GM18505 (cell line): ENCODE data around the gene SBK2.
A peak's percentile ranks its signal among the peaks of the same experiment; 100 is the strongest.
"Not testable (repeated sequence)": the region's sequence is repeated elsewhere in the genome, so short reads cannot be mapped to it uniquely, and the experiment has no call there.

Experiments
- ATAC-seq: cut with Tn5 transposase; IDR thresholded peaks from one replicate; pipeline ENCODE4 v1.9.1; 2021; ENCODE audit not compliant: unreplicated experiment
- POLR2A ChIP-seq: IDR thresholded peaks from 4 replicates; pipeline ENCODE4 v1.6.1; 2011; ENCODE audit warnings: borderline replicate concordance; ENCODE audit not compliant: insufficient read depth, insufficient read length; ENCODE audit errors: extremely low read depth

Gene SBK2, protein sequence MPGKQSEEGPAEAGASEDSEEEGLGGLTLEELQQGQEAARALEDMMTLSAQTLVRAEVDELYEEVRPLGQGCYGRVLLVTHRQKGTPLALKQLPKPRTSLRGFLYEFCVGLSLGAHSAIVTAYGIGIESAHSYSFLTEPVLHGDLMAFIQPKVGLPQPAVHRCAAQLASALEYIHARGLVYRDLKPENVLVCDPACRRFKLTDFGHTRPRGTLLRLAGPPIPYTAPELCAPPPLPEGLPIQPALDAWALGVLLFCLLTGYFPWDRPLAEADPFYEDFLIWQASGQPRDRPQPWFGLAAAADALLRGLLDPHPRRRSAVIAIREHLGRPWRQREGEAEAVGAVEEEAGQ

DNA sequence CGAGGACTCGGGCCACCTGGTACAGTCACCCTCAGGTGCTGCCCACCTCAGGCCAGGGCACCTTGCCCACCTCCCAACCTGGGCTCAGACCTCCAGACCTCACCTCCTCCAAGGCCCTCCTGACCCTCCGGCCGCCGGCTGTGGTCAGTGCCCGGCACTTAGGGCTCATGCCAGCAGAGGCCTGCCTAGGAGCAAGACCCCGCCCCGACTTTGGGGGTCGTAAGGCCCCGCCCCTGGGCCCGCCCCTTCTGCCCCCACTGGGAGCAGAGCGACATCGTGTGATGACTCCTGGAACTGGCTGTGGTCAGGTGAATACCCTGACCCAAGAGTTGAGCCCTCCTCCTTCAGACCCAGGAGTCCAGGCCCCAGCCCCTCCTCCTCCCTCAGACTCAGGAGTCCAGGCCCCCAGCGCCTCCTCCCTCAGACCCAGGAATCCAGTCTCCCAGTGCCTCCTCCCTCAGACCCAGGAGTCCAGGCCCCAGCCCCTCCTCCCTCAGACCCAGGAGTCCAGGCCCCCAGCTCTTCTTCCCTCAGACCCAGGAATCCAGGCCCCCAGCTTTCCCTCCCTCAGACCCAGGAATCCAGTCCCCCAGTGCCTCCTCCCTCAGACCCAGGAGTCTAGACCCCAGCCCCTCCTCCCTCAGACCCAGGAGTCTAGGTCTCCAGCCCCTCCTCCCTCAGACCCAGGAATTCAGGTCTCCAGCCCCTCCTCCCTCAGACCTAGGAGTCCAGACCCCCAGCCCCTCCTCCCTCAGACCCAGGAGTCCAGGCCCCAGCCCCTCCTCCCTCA lies at the start of gene SBK2:
SBK2 (minus strand) TSS at position 183 of the 790 bp plus-strand sequence. CDS start 839 bp downstream, outside the sequence.
- no peak for TF ChIP-seq POLR2A
- ATAC-seq = no peak

DNA sequence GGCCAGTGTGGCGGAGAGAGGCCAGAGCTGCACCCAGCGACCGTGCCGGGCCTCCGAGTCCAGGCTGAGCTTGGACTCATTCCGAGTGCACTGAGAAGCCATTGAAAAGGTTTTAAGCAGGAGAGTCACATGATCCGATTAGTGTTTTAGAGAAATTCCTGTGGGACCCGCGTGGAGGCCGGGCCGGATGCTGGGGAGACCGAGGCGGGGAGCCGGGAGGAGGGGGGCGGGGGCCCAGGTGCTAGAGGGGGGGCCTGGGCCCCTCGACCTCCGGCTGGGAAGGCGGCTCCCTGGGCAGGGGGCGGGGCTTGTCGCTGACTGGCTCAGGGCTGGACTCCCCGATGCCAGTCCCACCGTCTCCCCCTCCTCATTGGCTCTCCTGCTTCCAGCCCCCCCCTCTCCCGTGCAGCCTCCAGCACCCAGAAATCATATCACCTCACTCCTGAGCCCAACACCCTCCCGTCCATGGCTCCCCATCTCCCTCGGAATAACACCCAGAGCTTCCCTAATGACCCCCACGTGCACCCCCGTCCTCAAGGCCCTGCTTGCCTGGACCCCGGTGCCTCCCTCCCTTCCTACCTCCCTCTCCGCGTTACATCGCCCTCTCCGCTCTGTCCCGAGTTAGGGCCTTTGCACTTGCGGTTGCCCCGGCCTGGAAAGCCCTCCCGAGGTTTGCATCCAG lies 48.9 kb upstream of the SBK2 start:
- no peak for TF ChIP-seq POLR2A
- no peak for ATAC-seq

DNA sequence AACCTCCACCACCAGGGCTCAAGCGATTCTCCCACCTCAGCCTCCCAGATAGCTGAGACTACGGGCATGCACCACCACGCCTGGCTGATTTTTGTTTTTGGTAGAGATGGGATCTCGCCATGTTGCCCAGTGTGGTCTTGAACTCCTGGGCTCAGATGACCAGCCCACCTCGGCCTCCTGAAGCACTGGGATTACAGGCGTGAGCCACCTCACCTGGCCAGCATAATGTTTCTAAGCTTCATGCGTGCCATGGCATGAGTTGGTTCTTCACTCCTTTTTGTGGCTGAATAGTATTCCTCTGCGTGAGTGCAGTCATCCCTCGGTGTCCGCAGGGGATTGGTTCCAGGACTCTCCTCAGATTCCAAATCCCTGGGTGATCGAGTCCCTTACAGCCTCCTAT lies 47.9 kb upstream of the SBK2 start:
- ATAC-seq = no peak
- no peak for TF ChIP-seq POLR2A

DNA sequence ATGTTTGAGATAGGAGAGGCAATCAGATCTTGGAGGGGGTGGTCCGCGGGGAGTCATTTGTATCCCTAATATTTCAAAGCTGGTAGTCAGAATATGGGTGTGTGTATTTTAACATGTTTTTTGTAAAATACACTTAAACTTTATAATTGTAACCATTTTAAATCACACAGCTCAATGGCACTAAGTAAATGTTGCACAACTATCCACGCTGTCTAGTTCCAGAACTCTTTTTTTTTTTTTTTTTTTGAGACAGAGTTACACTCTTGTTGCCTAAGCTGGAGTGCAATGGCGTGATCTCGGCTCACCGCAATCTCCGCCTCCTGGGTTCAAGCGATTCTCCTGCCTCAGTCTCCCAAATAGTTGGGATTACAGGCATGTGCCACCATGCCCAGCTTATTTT lies 47.0 kb upstream of the SBK2 start:
- ATAC-seq = not testable (repeated sequence)

DNA sequence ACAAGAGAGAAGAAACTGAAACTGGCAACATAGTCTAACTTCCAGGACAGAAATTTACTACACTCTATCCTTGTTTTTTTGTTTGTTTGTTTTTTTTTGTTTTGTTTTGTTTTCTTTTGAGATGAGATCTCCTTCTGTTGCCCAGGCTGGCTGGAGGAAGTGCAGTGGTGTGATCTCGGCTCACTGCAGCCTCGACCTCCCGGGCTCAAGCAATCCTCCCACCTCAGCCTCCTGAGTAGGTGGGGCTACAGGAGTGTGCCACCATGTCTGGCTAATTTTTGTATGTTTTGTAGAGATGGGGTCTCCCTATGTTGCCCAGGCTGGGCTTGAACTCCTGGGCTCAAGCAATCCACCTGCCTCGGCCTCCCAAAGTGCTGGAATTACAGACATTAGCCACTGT lies 45.4 kb upstream of the SBK2 start:
- not testable (repeated sequence) for ATAC-seq

DNA sequence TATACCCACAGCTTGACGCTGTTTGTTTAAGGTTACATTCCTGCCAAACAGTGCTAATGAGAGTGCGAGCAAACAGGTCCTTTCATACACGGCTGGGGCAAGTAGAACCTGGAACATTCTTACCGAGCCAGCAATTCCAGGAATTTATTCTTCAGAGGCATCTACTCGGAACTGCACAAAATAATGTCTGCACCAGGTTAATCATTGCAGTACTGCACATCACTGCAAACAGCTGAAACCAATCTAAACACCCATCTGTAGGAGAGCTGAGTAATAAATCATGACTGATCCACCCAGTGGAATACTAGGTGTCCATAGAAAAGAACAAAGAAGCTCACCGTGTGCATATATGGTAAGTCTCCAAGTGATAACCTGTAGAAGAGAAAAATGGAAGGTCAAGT lies 44.9 kb upstream of the SBK2 start:
- no peak for TF ChIP-seq POLR2A
- ATAC-seq = no peak

DNA sequence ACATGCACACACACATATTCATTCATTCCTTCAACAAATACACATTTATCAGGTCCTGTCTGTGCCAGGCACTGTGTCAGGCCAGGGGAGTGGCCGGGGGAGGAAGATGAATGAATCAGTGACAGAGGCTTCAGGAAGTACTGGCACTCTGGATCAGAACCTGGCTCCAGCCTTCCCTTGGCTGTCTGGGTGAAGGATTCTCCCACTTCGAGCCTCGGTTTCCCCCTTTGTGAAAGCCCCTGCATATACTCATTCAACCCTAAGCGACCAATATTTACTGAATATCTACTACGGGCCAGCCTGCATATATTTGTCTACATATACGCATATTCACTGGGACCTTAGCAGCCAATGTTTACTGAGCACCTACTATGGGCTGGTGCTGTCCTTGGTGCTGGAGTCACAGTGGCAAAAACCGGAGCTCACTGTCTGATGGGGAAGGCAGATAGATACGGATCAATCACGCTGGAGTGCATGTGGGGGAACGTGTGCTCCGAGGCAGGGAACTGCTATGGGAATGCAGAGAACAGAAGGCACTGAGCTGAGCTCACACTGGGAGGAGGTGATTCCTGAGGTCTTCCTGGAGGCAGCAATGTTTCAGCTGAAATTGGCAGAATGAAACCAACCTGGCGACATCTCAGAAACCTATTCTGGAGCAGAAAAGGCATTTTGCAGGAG lies 44.4 kb upstream of the SBK2 start:
- TF ChIP-seq POLR2A = no peak
- no peak for ATAC-seq

DNA sequence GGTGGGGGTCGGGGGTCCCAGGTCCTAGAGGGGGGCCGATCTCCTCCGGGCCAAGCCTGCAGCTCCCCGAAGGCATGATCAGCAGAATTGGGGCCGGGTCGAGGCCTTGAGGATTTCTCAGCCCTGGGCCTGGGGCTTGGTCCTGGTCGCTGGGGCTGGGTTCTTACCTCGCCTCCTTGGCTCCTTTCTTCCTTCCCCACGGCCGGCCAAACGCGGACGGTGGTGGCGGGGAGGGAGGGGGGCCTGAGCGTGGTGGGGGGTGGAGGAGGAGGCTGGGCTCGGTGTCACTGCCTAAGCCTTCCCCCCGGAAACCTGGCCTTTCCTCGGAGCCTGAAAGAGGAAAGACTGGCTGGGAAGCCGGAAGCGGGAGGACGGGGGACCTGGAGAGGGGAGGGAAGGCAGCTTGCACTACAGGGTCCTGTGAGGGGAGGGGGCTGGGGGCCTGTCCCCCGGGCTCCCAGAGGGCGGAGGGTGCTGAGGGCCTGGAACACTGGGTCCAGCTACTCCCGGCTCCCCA lies 43.8 kb upstream of the SBK2 start, which contains the start of gene ZNF579:
ZNF579 (minus strand) TSS at position 221 of the 517 bp plus-strand sequence. CDS start 1,209 bp downstream, outside the sequence.
- peak; percentile 69 for TF ChIP-seq POLR2A
- ATAC-seq = no peak

DNA sequence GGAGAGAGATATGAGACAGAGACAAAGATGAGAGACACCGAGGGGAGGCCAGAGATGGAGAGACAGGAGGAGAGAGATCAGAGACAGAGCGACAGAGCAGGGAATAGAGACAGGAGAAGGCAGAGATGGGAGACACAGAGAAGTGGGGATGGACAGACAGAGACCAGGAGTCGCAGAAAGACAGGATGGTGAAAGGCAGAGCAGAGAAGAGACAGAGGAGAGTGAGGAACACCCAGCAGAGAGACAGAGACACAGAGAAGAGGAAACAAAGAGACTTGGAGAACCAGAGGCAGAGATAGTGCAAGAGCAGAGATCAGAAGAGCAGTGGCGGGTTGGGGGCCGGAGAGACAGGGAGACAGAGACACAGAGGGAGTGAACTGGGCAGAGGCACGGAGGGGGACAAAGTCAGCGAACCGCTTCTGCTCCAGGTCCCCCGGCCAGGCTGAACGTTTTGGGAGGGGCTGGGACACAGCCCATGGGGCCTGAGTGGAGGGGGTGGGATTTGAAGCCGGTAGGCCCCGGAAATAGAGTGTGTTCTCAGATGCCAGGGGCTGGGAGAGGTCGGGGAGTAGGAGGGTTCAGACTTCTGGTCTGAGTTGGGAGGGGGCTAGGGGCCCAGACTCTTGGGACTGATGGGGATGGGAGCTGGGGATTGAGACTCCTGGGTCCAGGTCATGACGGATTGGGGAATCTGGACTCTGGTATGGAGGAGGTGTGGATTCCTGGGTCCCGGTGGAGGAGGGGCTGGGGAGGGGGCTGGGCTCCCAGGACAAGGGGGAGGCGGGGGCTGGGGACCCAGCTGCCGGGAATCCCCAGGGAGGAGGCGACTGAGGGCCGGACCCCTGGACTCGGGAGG lies 43.1 kb upstream of the SBK2 start:
- no peak for ATAC-seq
- peak; percentile 19 for TF ChIP-seq POLR2A

DNA sequence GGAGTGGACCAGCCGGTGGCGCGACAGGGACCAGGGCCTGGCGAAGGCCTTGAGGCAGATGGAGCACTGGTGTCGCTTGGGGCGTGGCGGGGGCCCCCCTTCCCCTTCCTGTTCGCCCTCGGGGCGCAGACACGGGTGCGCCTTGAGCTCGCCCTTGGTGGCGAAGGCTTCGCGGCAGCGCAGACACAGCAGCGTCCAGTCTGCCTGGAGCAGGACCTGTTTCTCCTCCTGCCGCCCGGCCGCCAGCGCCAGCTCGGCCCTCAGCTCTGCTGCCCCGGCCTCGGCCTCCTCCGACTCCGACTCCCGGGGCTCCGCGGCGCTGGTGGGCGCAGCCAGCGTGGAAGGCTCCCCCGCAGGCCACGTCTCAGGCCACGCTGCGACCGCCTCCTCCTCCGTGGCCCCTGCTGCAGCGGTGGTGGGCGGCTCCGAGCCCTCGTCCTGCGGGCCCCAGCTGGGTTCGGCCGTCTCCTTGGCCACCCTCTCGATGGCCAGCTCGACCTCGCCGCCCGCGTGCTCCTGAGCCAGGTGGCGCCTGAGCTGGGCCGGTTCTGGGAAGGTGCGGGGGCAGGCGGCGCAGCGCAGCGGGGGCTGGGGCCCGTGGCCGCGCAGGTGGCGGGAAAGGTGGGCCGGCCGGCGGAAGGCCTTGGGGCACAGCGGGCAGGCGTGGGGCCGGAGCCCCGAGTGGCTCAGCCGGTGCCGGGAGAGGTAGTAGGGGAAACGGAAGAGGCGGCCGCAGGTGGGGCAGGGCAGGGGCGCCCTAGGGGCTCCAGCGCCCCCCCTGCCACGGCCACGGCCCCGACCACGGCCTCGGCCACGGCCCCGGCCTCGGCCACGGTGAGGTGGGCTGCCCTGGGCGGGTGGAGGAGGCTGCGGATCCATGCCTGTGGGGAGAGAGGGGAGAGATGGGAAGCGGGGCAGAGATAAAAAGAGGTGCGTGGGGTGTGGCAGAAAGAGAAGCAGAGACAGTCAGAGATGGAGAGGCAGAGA lies 42.1 kb upstream of the SBK2 start:
- no peak for ATAC-seq
- TF ChIP-seq POLR2A = no peak

DNA sequence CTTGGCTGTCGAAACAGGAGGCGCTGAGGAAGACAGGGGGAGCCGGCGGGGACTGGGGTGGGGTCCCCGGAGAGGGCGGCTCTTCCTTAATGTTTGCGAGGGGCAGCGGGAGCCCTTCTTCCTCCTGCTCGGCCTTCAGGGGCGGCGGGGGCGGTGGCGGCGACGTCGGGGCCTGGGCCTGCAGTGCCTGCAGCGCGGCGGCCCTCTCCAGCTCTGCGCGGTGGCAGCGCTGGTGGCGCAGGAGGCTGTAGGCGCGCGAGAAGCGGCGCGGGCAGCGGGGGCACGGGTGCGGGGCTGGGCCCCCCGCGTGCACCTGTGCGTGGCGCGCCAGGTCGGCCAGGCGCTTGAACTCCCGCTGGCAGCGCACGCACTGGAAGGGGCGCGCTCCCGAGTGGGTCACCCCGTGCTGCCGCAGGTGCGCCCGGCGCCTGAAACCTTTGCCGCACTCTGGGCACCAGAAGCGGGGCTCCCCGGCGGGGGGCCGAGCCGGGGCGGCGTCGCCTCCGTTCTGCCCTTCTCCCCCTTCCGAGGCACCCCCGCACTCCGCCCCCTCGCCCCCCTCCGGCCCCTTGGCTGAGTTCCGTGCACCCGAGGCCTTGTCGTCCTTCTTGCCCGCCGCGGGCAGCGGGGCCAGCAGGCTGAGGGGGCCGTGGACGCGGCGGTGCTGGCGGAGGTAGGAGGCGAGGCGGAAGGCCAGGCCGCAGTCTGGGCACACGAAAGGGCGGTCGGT lies 41.3 kb upstream of the SBK2 start:
- TF ChIP-seq POLR2A = no peak
- ATAC-seq = no peak
